Activated CD4-positive, alpha-beta memory T cell treated with anti-CD3 and anti-CD28 coated beads, Interleukin-2, amount 10 ng/mL, durations not matched to agents 7 days and 5 days (primary cell): Measurements from ENCODE around the gene AGAP1. TPM values are rescaled to one million over a fixed set of nuclear protein-coding genes. Genes with fewer than 3 reads are reported as not detected.

Experiments used
- CTCF ChIA-PET: fragments of 350-600 bp; sonication (Branson Sonifier 250); formaldehyde crosslinking; loops from one replicate; lab custom pipeline; 2021; ENCODE audit warnings: antibody characterized with exemption, inconsistent platforms; lab: Charles Lee
- POLR2A ChIA-PET: fragments of 350-600 bp; sonication (Branson Sonifier 250); formaldehyde crosslinking; loops from one replicate; lab custom pipeline; 2021; ENCODE audit warnings: antibody characterized with exemption; lab: Charles Lee
- DNase-seq: peaks from one replicate; pipeline ENCODE4 v3.0.0-alpha.2; 2020
- H3K27ac Mint-ChIP-seq: one replicate; pipeline ENCODE4 v1.8.0; 2021; ENCODE audit warnings: mild to moderate bottlenecking, mixed read lengths
- H3K27me3 Mint-ChIP-seq: one replicate; pipeline ENCODE4 v1.8.0; 2021; ENCODE audit warnings: mixed read lengths
- H3K36me3 Mint-ChIP-seq: one replicate; pipeline ENCODE4 v1.8.0; 2021; ENCODE audit warnings: low read depth, mixed read lengths
- H3K4me1 Mint-ChIP-seq: one replicate; pipeline ENCODE4 v1.8.0; 2021; ENCODE audit warnings: mixed read lengths
- H3K4me3 Mint-ChIP-seq: one replicate; pipeline ENCODE4 v1.8.0; 2021; ENCODE audit warnings: mild to moderate bottlenecking, mixed read lengths
- H3K9me3 Mint-ChIP-seq: one replicate; pipeline ENCODE4 v1.8.0; 2021; ENCODE audit warnings: mixed read lengths
- total RNA-seq, 2 experiments: library from RNA; stranded (reverse); gene quantifications; one replicate each; pipeline ENCODE4 v1.2.3, GENCODE V29; 2021

The AGAP1 gene
- total RNA-seq, 2 experiments from 2014 or later: 1.1 to 1.2 TPM

DNA sequence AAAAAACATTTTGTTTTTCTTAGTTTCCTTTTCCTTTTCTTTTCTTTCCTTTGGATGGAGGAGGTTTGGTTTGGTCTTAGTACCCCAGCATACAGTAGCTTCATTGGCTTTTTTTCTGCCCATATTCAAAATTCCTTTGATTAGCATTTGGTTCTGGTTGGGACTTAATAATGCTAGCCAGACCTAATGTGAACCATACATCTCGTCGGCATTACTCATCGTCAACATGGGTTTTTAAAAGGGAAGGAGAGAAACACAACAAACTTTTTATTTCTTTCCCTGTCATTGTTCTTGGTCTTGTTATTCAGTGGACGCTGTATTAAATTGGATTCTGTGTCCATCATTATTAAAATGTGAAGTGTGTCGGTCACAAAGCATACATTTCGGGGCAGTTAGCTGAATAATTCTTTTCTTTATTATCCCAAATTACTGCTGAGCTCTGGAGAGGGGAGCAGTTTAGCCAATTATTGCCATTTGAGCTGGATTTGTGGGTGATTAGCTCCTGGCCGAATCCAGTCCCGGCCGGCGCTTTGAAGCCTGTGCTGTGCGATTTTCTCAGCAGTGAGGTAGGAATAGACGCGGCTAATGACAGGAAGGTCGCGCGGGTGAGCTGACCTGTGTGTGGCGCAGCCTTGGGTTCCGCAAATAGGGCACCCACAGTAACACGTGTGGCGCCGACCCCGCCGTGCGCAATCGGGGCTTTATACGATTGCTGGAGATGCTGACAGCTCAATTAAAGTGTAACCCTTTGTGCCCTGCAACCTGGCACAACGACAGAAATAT is 371.1 kb downstream of the AGAP1 start:
- Mint-ChIP-seq H3K27me3 (peaks cover 11% of the 10 kb centered on the region), H3K27ac (no peak overlapping the region), H3K9me3 (no peaks in the 10 kb centered on the region), H3K4me3 (no peak overlapping the region), H3K36me3 (no peaks in the 10 kb centered on the region), H3K4me1 (no peaks in the 10 kb centered on the region)
- POLR2A ChIA-PET: no interaction called here
- DNase-seq: no peak
- CTCF ChIA-PET: no interaction called here

DNA sequence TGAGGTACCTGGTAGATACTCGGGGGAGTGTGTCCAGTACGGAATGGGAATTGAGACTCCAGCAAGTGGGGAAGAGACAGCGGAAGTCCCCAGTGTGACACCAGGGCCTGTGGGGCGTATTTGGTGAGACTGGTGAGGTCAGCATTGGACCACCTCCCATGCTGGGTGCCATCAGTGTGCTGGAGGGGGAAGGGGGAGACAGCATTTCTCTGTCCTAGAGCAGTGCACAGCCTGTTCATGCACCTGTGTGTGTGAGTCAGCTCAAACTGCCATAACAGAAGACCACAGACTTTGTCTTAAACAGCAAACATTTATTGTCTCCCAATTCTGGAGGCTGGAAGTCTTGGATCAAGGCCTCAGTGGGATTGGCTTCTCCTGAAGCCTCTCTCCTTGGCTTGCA is 372.5 kb downstream of the AGAP1 start:
- H3K4me3 Mint-ChIP-seq: no peak overlapping the region
- ChIA-PET POLR2A (no interaction called here), CTCF (no interaction called here)
- peaks cover 11% of the 10 kb centered on the region for H3K27me3 Mint-ChIP-seq
- H3K27ac Mint-ChIP-seq: no peak overlapping the region
- DNase-seq: no peak
- no peaks in the 10 kb centered on the region for H3K36me3 Mint-ChIP-seq
- no peaks in the 10 kb centered on the region for H3K9me3 Mint-ChIP-seq
- H3K4me1 Mint-ChIP-seq: no peaks in the 10 kb centered on the region

DNA sequence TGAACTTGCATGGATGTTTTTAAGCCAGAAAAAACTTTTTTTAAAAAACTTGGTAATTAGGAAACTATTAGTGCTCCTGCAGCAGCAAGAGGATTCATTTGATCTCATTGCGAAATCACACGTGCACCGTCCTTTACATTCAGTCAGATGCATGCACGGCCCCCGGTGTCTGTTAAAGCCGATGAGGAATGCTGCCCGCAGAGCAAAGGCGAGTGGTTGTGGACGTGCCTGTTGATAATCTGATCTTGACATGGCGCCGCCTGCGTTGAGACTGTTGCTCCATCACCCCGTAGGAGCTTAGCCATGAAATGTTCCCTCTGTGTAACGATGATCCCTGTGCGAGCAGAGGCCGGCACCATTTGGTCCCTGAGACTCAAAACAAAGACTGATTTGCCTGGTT is 374.4 kb downstream of the AGAP1 start:
- ChIA-PET POLR2A (no interaction called here), CTCF (interaction anchor here (0.7 kb wide), 1 partner anchor 1860 kb away, joined by 3 read pairs; no protein-coding TSS in a partner anchor)
- DNase-seq: no peak
- peaks cover 11% of the 10 kb centered on the region for H3K27me3 Mint-ChIP-seq
- H3K36me3 Mint-ChIP-seq: no peaks in the 10 kb centered on the region
- H3K27ac Mint-ChIP-seq: no peak overlapping the region
- H3K4me1 Mint-ChIP-seq: no peaks in the 10 kb centered on the region
- no peaks in the 10 kb centered on the region for H3K9me3 Mint-ChIP-seq
- H3K4me3 Mint-ChIP-seq: no peak overlapping the region

DNA sequence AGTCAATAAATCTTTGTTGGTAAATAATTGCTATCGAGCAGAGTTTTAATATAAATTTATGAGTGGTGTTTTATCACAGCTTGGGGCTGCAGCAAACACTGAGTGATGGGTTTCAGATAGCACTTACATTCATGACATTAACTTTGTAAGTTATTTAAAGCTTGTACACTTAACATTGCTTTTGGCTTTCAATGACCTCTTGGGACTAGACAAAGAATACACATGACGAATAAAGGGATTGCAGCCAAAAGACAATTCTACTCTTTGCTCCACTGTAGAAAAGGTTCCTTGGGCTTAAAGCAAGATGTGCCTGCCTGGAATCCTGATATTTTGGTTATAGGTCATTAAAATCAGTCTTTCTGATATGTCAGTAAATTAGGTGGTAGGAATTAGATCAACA is 374.8 kb downstream of the AGAP1 start:
- no peak overlapping the region for H3K4me3 Mint-ChIP-seq
- H3K36me3 Mint-ChIP-seq: no peaks in the 10 kb centered on the region
- no peaks in the 10 kb centered on the region for H3K9me3 Mint-ChIP-seq
- ChIA-PET CTCF (no interaction called here), POLR2A (no interaction called here)
- peaks cover 10% of the 10 kb centered on the region for H3K27me3 Mint-ChIP-seq
- no peaks in the 10 kb centered on the region for H3K4me1 Mint-ChIP-seq
- H3K27ac Mint-ChIP-seq: no peak overlapping the region
- DNase-seq: no peak

DNA sequence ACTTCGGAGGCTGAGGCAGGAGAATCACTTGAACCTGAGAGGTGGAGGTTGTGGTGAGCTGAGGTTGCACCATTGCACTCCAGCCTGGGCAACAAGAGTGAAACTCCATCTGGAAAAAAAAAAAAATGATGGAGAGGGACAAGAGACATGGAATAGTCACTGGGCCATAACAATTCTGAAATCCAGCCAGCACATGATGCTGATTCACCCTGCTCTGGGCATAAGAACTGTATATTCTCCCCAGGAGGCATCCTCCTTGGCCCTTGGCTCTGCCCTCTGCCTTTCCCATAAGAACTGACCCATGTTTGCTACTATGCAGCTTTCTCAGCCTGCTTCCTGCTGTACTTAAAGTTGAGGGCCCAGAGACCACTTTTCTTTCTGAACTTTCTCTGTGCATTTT is 376.7 kb downstream of the AGAP1 start:
- CTCF ChIA-PET: no interaction called here
- H3K27me3 Mint-ChIP-seq: peaks cover 3% of the 10 kb centered on the region
- DNase-seq: no peak
- no peak overlapping the region for H3K4me3 Mint-ChIP-seq
- no peak overlapping the region for H3K27ac Mint-ChIP-seq
- H3K4me1 Mint-ChIP-seq: no peaks in the 10 kb centered on the region
- H3K9me3 Mint-ChIP-seq: no peaks in the 10 kb centered on the region
- H3K36me3 Mint-ChIP-seq: no peaks in the 10 kb centered on the region
- POLR2A ChIA-PET: no interaction called here

DNA sequence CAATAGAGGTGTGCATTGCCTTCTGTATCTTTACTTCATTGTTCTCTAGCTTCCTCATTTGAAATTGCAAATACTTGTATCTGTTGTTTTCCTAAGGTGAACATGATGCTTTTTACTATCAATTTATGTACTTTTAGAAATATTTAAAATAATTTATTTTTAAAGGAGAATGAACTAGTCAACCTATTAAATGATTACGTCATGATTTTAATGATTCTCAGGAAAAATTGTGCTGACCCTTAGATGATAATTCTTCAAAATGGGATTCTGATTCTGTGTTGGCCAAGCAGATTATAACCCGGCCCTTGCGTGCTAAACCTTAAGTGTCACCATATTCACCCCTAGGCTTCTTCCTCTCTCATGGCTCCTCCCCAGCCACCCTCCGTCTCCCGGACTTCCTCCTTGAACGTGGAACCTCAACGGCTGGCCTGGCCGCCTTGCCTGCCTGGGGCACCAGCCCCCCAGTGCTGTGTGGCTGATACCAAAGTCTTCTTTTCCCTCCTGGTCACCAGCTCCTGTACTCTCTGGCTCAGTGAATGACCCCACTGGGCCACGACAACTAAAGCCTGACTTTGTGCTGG is 382.3 kb downstream of the AGAP1 start:
- Mint-ChIP-seq H3K4me3 (no peak overlapping the region), H3K9me3 (no peaks in the 10 kb centered on the region), H3K27me3 (no peaks in the 10 kb centered on the region), H3K4me1 (no peaks in the 10 kb centered on the region), H3K36me3 (no peaks in the 10 kb centered on the region), H3K27ac (no peak overlapping the region)
- POLR2A ChIA-PET: no interaction called here
- no peak for DNase-seq
- CTCF ChIA-PET: no interaction called here

DNA sequence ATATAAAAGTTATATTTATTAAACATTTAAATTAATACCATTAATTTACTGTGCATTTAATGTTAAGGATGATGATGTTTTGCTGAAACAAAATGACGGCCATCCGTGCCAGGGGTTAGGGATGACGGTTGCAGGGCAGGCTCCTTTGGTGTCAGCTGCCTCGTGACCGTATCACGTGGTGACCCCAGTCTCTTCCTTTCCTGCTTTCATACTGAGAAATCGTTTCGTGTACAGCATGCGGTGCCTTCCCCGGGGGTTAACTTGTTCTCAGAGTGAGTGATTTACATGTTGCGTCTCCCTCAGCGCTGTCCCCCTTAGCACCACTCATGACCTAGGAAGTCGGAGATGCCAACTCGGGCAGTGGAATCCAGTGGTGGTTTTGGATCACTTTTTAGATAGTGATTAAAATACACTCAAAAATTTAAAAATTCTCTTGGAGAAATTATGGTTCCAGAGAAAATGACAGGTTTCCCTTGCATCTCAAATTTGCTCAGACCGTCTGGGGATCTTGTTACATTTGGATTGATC is 383.5 kb downstream of the AGAP1 start:
- Mint-ChIP-seq H3K27me3 (no peaks in the 10 kb centered on the region), H3K9me3 (no peaks in the 10 kb centered on the region), H3K27ac (no peak overlapping the region), H3K4me1 (no peaks in the 10 kb centered on the region), H3K36me3 (no peaks in the 10 kb centered on the region), H3K4me3 (no peak overlapping the region)
- DNase-seq: no peak
- CTCF ChIA-PET: no interaction called here
- POLR2A ChIA-PET: interaction anchor here (0.7 kb wide), 1 partner anchor 112 kb away, joined by 5 read pairs; no protein-coding TSS in a partner anchor

DNA sequence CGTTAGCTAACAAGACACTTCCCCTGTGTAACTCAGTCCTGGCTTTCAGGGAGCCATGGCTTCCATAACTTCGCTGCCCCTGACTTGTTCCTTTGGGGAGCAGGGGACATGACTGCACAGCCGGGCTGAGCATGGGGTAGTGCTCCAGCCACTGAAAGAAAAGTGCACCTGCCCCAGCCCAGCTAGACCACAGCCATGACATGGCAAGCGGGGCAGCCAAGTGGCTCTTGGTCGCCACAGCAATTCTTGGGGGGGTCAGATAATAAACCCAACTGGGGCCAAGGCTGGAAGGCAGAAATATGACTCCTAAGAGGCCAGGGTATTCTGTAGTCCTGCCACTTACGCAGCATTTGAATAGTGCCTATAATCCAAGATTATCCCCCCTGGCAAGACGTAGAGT is 385.3 kb downstream of the AGAP1 start:
- CTCF ChIA-PET: no interaction called here
- Mint-ChIP-seq H3K9me3 (no peaks in the 10 kb centered on the region), H3K27ac (no peak overlapping the region), H3K36me3 (no peaks in the 10 kb centered on the region), H3K4me3 (no peak overlapping the region), H3K27me3 (no peaks in the 10 kb centered on the region), H3K4me1 (no peaks in the 10 kb centered on the region)
- DNase-seq: no peak
- POLR2A ChIA-PET: no interaction called here

DNA sequence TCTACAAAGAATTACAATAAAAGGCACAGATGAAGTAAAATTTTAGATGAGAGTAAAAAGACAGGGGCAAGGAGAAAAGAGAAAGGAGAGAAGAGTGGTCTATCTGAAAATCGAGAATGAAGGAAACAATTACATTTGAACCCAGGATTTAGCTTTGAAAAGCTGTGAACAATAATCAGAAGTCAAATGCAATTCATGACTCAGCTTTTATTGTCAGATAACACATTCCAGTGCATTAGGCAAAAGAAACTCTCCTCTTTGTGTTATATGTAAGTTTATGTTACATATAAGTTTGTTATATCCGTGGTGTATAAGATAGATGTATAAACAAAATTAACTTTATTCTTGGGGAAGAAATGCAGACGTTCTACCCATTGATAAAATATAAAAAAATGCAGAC is 389.8 kb downstream of the AGAP1 start:
- Mint-ChIP-seq H3K27ac (no peak overlapping the region), H3K9me3 (no peaks in the 10 kb centered on the region), H3K27me3 (no peaks in the 10 kb centered on the region), H3K4me1 (no peaks in the 10 kb centered on the region), H3K4me3 (no peak overlapping the region), H3K36me3 (no peaks in the 10 kb centered on the region)
- no peak for DNase-seq
- POLR2A ChIA-PET: no interaction called here
- CTCF ChIA-PET: no interaction called here

DNA sequence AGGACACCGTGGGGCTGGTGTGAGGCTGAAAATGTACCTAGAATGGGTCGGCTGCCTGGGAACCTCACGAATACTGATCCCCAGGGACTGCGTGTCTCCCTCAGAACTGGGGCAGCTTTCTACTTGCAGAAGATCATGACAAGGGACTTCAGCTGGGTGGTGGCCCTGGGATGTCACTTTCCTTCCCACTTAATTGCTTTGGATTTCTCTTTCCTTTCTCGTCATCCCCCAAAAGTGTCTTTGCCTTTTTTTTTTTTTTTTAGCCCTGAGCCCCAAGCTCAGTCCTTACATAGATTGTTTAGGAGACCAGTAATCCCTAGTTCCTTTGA is 395.4 kb downstream of the AGAP1 start:
- Mint-ChIP-seq H3K4me1 (no peaks in the 10 kb centered on the region), H3K27ac (no peak overlapping the region), H3K27me3 (no peaks in the 10 kb centered on the region), H3K9me3 (no peaks in the 10 kb centered on the region), H3K36me3 (no peaks in the 10 kb centered on the region), H3K4me3 (no peak overlapping the region)
- DNase-seq: no peak
- POLR2A ChIA-PET: no interaction called here
- CTCF ChIA-PET: no interaction called here

DNA sequence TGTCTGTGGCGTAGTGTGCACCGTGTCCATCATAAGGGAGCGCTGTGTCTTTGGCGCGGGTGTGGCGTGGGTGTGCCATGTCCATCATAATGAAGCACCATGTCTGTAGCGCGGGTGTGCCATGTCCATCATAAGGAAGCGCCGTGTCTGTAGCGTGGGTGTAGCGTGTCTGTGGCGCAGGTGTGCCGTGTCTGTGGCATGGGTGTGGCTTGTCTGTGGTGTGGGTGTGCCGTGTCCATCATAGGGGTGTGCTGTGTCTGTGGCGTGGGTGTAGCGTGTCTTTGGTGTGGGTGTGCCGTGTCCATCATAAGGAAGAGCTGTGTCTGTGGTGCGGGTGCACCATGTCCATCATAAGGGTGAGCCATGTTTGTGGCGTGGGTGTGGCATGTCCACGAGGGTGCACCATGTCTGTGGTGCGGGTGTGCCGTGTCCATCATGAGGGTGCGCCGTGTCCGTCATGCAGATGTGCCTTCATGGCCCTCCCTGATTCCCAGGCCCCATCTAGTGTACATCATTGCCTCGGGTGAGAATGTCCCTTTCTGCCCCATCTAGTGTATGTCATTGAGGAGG is 399.4 kb downstream of the AGAP1 start:
- Mint-ChIP-seq H3K4me3 (no peak overlapping the region), H3K27ac (no peak overlapping the region), H3K36me3 (no peaks in the 10 kb centered on the region), H3K9me3 (no peaks in the 10 kb centered on the region), H3K4me1 (no peaks in the 10 kb centered on the region), H3K27me3 (no peaks in the 10 kb centered on the region)
- POLR2A ChIA-PET: no interaction called here
- no peak for DNase-seq
- CTCF ChIA-PET: no interaction called here

DNA sequence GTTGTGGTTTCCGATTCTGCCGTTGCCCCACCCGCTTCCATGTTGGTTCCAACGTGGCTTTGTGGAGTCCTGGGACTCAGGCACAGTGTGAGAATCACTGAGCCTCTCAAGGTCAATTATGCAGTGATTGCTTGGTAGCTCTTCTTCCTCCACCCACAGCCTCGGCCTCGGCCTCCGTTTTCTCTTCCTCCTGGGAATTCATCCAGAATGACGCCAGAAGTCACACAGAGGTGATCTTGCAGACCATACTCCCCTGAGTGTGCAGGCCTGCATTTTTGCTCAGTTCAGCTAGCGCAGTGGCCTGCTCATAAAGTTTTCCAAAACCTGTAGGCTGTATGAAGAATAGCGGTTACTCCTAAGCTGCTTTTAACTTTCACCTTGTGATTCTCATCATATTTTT is 401.0 kb downstream of the AGAP1 start:
- ChIA-PET CTCF (no interaction called here), POLR2A (no interaction called here)
- Mint-ChIP-seq H3K4me1 (no peaks in the 10 kb centered on the region), H3K27me3 (no peaks in the 10 kb centered on the region), H3K36me3 (no peaks in the 10 kb centered on the region), H3K27ac (no peak overlapping the region), H3K9me3 (no peaks in the 10 kb centered on the region), H3K4me3 (no peak overlapping the region)
- no peak for DNase-seq

DNA sequence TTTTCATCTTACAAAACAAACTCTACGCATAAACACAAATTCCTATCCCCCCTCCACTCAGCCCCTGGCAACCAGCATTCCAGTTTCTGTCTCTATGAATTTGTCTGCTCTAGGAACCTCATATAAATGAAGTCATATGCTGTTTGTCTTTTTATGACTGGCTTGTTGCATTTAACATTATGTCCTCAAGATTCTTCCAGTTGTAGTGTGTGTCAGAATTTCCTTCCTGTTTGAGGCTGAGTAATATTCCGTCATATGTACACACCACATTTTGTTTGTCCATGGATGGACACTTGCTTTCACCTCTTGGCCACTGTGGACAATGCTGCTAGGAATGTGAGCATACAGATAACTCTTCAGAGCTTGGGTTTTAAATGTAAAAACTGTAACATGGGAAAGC is 402.2 kb downstream of the AGAP1 start:
- H3K36me3 Mint-ChIP-seq: no peaks in the 10 kb centered on the region
- H3K27me3 Mint-ChIP-seq: no peaks in the 10 kb centered on the region
- no peaks in the 10 kb centered on the region for H3K9me3 Mint-ChIP-seq
- ChIA-PET CTCF (no interaction called here), POLR2A (no interaction called here)
- DNase-seq: no peak
- H3K4me3 Mint-ChIP-seq: no peak overlapping the region
- H3K4me1 Mint-ChIP-seq: no peaks in the 10 kb centered on the region
- no peak overlapping the region for H3K27ac Mint-ChIP-seq

DNA sequence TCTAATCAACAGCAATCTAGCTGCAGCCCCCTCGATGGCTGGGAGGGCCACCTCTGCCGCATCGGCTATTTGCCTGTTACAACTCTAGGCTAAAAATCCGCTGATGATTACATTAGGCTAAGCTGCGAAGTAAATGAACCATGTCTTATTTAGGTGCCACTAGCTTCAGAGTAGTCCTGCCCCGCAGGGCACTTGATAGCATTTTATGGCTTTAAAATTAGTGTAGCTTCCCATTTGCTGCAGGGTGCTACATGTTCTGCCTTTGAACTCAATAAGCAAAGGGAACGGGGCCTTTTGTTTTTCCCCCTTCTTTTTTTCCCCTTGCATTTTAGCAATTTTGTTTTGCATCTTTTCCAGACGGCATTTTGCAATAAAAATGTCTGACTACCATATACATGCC is 404.1 kb downstream of the AGAP1 start:
- H3K4me1 Mint-ChIP-seq: no peaks in the 10 kb centered on the region
- no peaks in the 10 kb centered on the region for H3K27me3 Mint-ChIP-seq
- H3K4me3 Mint-ChIP-seq: no peak overlapping the region
- H3K9me3 Mint-ChIP-seq: no peaks in the 10 kb centered on the region
- no peak overlapping the region for H3K27ac Mint-ChIP-seq
- no peaks in the 10 kb centered on the region for H3K36me3 Mint-ChIP-seq
- no peak for DNase-seq
- CTCF ChIA-PET: no interaction called here
- POLR2A ChIA-PET: no interaction called here
